Measurements from ENCODE around the gene COPB2.

DNA sequence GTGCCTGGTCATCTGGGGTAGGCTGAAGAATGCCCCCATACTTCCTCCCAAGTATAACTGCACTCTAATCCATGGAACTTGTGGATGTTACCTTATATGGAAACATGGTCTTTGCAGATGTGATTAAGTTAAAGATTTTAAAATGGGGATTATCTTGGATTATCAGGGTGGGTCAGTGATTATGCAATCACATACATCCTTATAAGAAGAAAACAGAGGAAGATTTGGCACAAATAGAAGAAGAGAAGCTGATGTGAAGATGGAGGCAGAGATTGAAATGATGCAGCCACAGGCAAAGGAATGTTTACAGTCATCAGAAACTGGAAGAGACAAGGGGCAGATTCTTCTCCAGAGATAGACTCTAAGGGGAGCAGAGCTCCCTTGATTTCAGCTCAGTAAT lies 47.4 kb downstream of the COPB2 start:
- TF ChIP-seq, protein P1, sequence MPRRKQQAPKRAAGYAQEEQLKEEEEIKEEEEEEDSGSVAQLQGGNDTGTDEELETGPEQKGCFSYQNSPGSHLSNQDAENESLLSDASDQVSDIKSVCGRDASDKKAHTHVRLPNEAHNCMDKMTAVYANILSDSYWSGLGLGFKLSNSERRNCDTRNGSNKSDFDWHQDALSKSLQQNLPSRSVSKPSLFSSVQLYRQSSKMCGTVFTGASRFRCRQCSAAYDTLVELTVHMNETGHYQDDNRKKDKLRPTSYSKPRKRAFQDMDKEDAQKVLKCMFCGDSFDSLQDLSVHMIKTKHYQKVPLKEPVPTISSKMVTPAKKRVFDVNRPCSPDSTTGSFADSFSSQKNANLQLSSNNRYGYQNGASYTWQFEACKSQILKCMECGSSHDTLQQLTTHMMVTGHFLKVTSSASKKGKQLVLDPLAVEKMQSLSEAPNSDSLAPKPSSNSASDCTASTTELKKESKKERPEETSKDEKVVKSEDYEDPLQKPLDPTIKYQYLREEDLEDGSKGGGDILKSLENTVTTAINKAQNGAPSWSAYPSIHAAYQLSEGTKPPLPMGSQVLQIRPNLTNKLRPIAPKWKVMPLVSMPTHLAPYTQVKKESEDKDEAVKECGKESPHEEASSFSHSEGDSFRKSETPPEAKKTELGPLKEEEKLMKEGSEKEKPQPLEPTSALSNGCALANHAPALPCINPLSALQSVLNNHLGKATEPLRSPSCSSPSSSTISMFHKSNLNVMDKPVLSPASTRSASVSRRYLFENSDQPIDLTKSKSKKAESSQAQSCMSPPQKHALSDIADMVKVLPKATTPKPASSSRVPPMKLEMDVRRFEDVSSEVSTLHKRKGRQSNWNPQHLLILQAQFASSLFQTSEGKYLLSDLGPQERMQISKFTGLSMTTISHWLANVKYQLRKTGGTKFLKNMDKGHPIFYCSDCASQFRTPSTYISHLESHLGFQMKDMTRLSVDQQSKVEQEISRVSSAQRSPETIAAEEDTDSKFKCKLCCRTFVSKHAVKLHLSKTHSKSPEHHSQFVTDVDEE (CRISPR knock-in tag; IDR thresholded peaks at IDR 0.05), result no peak
- TF ChIP-seq PPARA (CRISPR knock-in tag; IDR thresholded peaks at IDR 0.05; ENCODE audit: borderline replicate concordance), result no peak
- no peak for TF ChIP-seq RARB (CRISPR knock-in tag; IDR thresholded peaks at IDR 0.05)
- TF ChIP-seq, protein P2, sequence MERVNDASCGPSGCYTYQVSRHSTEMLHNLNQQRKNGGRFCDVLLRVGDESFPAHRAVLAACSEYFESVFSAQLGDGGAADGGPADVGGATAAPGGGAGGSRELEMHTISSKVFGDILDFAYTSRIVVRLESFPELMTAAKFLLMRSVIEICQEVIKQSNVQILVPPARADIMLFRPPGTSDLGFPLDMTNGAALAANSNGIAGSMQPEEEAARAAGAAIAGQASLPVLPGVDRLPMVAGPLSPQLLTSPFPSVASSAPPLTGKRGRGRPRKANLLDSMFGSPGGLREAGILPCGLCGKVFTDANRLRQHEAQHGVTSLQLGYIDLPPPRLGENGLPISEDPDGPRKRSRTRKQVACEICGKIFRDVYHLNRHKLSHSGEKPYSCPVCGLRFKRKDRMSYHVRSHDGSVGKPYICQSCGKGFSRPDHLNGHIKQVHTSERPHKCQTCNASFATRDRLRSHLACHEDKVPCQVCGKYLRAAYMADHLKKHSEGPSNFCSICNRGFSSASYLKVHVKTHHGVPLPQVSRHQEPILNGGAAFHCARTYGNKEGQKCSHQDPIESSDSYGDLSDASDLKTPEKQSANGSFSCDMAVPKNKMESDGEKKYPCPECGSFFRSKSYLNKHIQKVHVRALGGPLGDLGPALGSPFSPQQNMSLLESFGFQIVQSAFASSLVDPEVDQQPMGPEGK (CRISPR knock-in tag; IDR thresholded peaks at IDR 0.05; ENCODE audit: borderline replicate concordance), result no peak
- TF ChIP-seq SNAI2 (CRISPR knock-in tag; IDR thresholded peaks at IDR 0.05), result no peak
- no peak for TF ChIP-seq TCF4 (CRISPR knock-in tag; IDR thresholded peaks at IDR 0.05; ENCODE audit: borderline replicate concordance)
- TF ChIP-seq ESRRG (CRISPR knock-in tag; IDR thresholded peaks at IDR 0.05), result no peak
- TF ChIP-seq, protein P3, sequence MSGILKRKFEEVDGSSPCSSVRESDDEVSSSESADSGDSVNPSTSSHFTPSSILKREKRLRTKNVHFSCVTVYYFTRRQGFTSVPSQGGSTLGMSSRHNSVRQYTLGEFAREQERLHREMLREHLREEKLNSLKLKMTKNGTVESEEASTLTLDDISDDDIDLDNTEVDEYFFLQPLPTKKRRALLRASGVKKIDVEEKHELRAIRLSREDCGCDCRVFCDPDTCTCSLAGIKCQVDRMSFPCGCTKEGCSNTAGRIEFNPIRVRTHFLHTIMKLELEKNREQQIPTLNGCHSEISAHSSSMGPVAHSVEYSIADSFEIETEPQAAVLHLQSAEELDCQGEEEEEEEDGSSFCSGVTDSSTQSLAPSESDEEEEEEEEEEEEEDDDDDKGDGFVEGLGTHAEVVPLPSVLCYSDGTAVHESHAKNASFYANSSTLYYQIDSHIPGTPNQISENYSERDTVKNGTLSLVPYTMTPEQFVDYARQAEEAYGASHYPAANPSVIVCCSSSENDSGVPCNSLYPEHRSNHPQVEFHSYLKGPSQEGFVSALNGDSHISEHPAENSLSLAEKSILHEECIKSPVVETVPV (CRISPR knock-in tag; IDR thresholded peaks at IDR 0.05), result no peak
- TF ChIP-seq, protein P4, sequence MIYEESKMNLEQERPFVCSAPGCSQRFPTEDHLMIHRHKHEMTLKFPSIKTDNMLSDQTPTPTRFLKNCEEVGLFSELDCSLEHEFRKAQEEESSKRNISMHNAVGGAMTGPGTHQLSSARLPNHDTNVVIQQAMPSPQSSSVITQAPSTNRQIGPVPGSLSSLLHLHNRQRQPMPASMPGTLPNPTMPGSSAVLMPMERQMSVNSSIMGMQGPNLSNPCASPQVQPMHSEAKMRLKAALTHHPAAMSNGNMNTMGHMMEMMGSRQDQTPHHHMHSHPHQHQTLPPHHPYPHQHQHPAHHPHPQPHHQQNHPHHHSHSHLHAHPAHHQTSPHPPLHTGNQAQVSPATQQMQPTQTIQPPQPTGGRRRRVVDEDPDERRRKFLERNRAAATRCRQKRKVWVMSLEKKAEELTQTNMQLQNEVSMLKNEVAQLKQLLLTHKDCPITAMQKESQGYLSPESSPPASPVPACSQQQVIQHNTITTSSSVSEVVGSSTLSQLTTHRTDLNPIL (CRISPR knock-in tag; IDR thresholded peaks at IDR 0.05; ENCODE audit: low read depth), result no peak
- TF ChIP-seq TOX (CRISPR knock-in tag; IDR thresholded peaks at IDR 0.05; ENCODE audit: borderline replicate concordance), result no peak
- no peak for TF ChIP-seq GLIS3 (CRISPR knock-in tag; IDR thresholded peaks at IDR 0.05)
